Liver (tissue), 3 donors: ENCODE results near the gene PDGFC.

Experiments used
- ATF3 ChIP-seq: IDR thresholded peaks from 2 replicates; pipeline ENCODE4 v1.6.1; 2016; ENCODE audit warnings: antibody characterized with exemption
- CTCF ChIP-seq: fragments of 150-350 bp; IDR thresholded peaks from 2 replicates; pipeline ENCODE4 v1.5.1; 2017; ENCODE audit warnings: improper control_type of control experiment, low read depth, low read length; ENCODE audit not compliant: missing input control
- EGR1 ChIP-seq, 2 donors: IDR thresholded peaks; 2 replicates each; pipeline ENCODE4 v1.6.1; 2016 to 2018; ENCODE audit warnings: antibody characterized with exemption in 2 of 2, low read depth in 2 of 2
- HNF4G ChIP-seq: IDR thresholded peaks from 2 replicates; pipeline ENCODE4 v1.6.1; 2016; ENCODE audit warnings: antibody characterized with exemption
- JUND ChIP-seq, 2 donors: IDR thresholded peaks; 2 replicates each; pipeline ENCODE4 v1.6.1; 2016; ENCODE audit warnings: antibody characterized with exemption in 2 of 2
- MAX ChIP-seq: IDR thresholded peaks from 2 replicates; pipeline ENCODE4 v1.6.1; 2016; ENCODE audit warnings: antibody characterized with exemption
- REST ChIP-seq: IDR thresholded peaks from 2 replicates; pipeline ENCODE4 v1.6.1; 2016; ENCODE audit warnings: antibody characterized with exemption, mild to moderate bottlenecking
- SP1 ChIP-seq: IDR thresholded peaks from 2 replicates; pipeline ENCODE4 v1.6.1; 2018; ENCODE audit warnings: antibody characterized with exemption, mild to moderate bottlenecking
- TAF1 ChIP-seq: conservative IDR thresholded peaks from 2 replicates; pipeline ENCODE4 v1.6.1; 2016; ENCODE audit warnings: antibody characterized with exemption, mild to moderate bottlenecking
- YY1 ChIP-seq: IDR thresholded peaks from 2 replicates; pipeline ENCODE4 v1.6.1; 2016; ENCODE audit warnings: antibody characterized with exemption, mild to moderate bottlenecking
- donor health status: healthy.
- donor health status: healthy.

GRCh38 chr4:157020882-157021281, 49.3 kb upstream of the PDGFC start:
- TF ChIP-seq CTCF (no peak), REST (no peak), EGR1 (IDR thresholded peaks at IDR 0.05; ENCODE audit: low read depth in 2 of 2) (no peak), ATF3 (no peak), HNF4G (no peak), JUND (IDR thresholded peaks at IDR 0.05) (no peak), MAX (no peak), YY1 (no peak), SP1 (no peak), TAF1 (no peak)
